Fibroblast of skin of left quadriceps (primary cell): ENCODE results near the gene EFCAB13.
"Not testable (repeated sequence)": the region's sequence is repeated elsewhere in the genome, so short reads cannot be mapped to it uniquely, and the experiment has no call there.

Experiments used
- DNase-seq, 2 experiments: peaks; one replicate each; pipeline ENCODE4 v3.0.0-alpha.2; 2013; ENCODE audit warnings: low read depth in 2 of 2

The EFCAB13 gene

GRCh38 chr17:47425887-47426635, 102.3 kb downstream of the EFCAB13 start:
- not testable (repeated sequence) for DNase-seq

GRCh38 chr17:47427985-47428384, 104.2 kb downstream of the EFCAB13 start:
- no peak for DNase-seq

- DNase-seq, result not testable (repeated sequence)
Observed at GRCh38 chr17:47432240-47432639, 108.5 kb downstream of the EFCAB13 start.

GRCh38 chr17:47465165-47465564, 141.4 kb downstream of the EFCAB13 start:
- no peak for DNase-seq

- DNase-seq, result not testable (repeated sequence)
Observed at GRCh38 chr17:47466976-47467375, 143.2 kb downstream of the EFCAB13 start.

- DNase-seq, result no peak
Observed at GRCh38 chr17:47470836-47471235, 147.1 kb downstream of the EFCAB13 start.

GRCh38 chr17:47472073-47472472, 148.3 kb downstream of the EFCAB13 start:
- DNase-seq, result not testable (repeated sequence)
